ENCODE data around the gene SHKBP1. TPM values are rescaled to one million over a fixed set of nuclear protein-coding genes. Genes with fewer than 3 reads are reported as not detected.
A peak's percentile ranks its signal among the peaks of the same experiment; 100 is the strongest.

Gene SHKBP1
- total and polyA plus RNA-seq, 10 of the 15 experiments (the other 5 are each of a cell fraction or from before 2014, with no cell fraction given) = 2.3 to 123 (median 67.0) TPM

GRCh38 chr19:40530091-40530901 lies 46.4 kb upstream of the SHKBP1 start:
- no peaks in the 10 kb centered on the region for H4K20me1 ChIP-seq (ENCODE audit: control insufficient read depth, insufficient read depth)
- CTCF ChIA-PET = interaction anchor here (0.6 to 1.7 kb wide), 2 partner anchors 40 to 108 kb away, joined by 3 to 6 read pairs; no protein-coding TSS in a partner anchor
- in situ Hi-C loops (cut with MboI) (no loop called here), intact Hi-C loops (cut with micrococcal nuclease; ENCODE audit: unreplicated experiment) (no loop called here)
- no peak overlapping the region for H3K27ac ChIP-seq (ENCODE audit: control insufficient read depth, insufficient read depth)
- RAD21 ChIA-PET (ENCODE audit: unreplicated experiment) = no interaction called here
- no peaks in the 10 kb centered on the region; a peak in 1 of 4 replicates for H3K27me3 ChIP-seq (replicated peaks in 1 of 2; ENCODE audit: control insufficient read depth in 2 of 2, insufficient read depth in 2 of 2, low read length in 1 of 2)
- no TSS peak for BruUV-seq (replicated peaks)
- POLR2A ChIA-PET = no interaction called here
- ATAC-seq = no peak
- no peaks in the 10 kb centered on the region for H3K79me2 ChIP-seq (ENCODE audit: control insufficient read depth, insufficient read depth, low read length)
- H3K4me2 ChIP-seq (ENCODE audit: control insufficient read depth, insufficient read depth) = no peak overlapping the region
- no peak overlapping the region for H3K9ac ChIP-seq (ENCODE audit: control insufficient read depth, insufficient read depth, low read length)
- no peaks in the 10 kb centered on the region for H3K36me3 ChIP-seq (ENCODE audit: control insufficient read depth in 2 of 2, insufficient read depth in 2 of 2, low read length in 1 of 2)
- SMC1A ChIA-PET (ENCODE audit: uncharacterized antibody, unreplicated experiment) = no interaction called here
- no peak for DNase-seq (ENCODE audit: low read depth, low spot score)
- TF ChIP-seq CTCF (IDR thresholded peaks at IDR 0.05 in 2 of 3, conservative IDR thresholded peaks at IDR 0.05 in 1 of 3; ENCODE audit: control insufficient read depth in 2 of 3, extremely low read depth in 1 of 3, insufficient read depth in 1 of 3, low read depth in 3 of 3, low read length in 3 of 3) (peak in 2 of 3 experiments; percentile 7 to 22; a peak in 1 of 6 replicates), LARP7 (IDR thresholded peaks at IDR 0.05) (no peak), REST (IDR thresholded peaks at IDR 0.05; ENCODE audit: low read depth, low read length) (peak; percentile 78), POU2F2 (IDR thresholded peaks at IDR 0.05; ENCODE audit: borderline replicate concordance, low read depth, low read length) (no peak), EGR1 (IDR thresholded peaks at IDR 0.05; ENCODE audit: borderline replicate concordance in 1 of 2, low read depth in 2 of 2, low read length in 2 of 2) (peak in 1 of 2 experiments; percentile 41; a peak in 1 of 3 replicates)
- peaks cover 3% of the 10 kb centered on the region for H3K4me1 ChIP-seq (ENCODE audit: control insufficient read depth, insufficient read depth, low read length)
- no peak for FAIRE-seq
- whole genome bisulfite sequencing (ENCODE audit: insufficient coverage, insufficient replicate concordance, low lambda C conversion rate, missing lambda C conversion rate) = 31% methylated on average over 13 of the region's 75 CpGs
- no peak overlapping the region for H2AFZ ChIP-seq (ENCODE audit: control insufficient read depth, low read depth, low read length)
- H3K9me3 ChIP-seq (replicated peaks; ENCODE audit: control insufficient read depth, insufficient read depth, low read length) = no peaks in the 10 kb centered on the region; the same call in 2 of the 3 replicates
- H3K4me3 ChIP-seq = no peak overlapping the region
